T-helper 9 cell (primary cell): ENCODE measurements around the gene TOGARAM2.
"Not testable (repeated sequence)": the region's sequence is repeated elsewhere in the genome, so short reads cannot be mapped to it uniquely, and the experiment has no call there.

Experiments used
- DNase-seq: peaks from one replicate; pipeline ENCODE4 v3.0.0-alpha.2; 2020

TOGARAM2 gene

DNA sequence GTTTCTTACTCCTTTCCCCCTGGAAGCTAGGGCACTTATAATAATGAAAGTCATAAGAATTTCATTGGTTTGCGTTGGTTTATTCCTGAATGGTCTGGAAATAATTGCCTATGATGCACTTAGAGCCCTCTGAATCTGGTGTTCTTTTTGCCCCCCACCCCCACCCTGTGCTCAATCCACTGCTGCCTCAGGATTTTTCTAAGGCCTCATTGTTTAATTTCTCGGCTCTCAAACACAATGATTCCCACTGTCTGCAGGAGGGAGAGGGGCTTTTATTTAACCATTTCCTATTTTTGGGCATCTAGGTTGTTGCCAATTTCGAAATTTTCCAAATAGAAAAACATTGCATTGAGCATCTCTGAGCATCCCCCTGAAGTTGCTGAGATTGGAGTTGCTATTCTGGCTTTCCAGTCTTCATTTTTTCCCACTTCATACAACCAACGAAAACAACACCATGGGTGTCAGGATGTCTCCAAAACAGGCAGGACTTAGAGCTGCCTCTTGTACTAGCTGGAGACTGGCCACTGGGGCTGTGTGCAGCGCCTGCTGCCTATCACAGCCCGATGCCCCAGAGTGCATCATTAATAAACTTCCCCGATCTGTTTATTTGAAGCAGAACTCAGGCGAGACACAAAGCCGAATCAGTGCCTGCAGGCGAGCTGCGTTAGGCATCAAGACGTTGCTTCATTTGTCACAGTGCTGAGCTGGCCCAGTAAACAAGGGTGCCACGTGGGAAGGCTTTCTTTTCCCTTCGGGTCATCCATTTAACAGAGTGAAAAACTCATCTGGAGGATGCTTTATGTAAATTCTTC is 95.0 kb downstream of the TOGARAM2 start:
- DNase-seq = no peak

DNA sequence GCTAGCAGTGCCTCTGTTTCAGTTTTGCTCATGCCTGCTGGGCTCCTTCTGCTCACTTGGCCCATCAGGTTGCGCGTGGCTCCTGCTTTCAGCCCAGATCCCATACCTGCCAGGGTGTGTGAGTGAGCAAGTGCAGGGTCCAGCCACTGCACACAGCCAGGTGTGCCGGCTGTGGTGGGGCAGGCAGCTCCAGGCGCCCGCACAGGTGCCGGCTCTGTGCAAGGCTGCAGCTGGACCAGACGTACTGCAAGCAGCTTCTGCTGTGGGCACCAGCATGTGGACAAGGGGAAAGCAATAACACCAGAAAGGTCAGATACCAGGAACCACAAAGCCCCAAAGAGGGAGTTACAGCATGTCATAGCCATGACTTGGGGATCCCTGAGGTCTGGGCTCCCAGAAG is 98.8 kb downstream of the TOGARAM2 start:
- no peak for DNase-seq

- no peak for DNase-seq
Measured at GRCh38 chr2:29080886-29081743, 100.0 kb downstream of the TOGARAM2 start.

GRCh38 chr2:29082804-29083495 is 101.9 kb downstream of the TOGARAM2 start:
- no peak for DNase-seq

DNA sequence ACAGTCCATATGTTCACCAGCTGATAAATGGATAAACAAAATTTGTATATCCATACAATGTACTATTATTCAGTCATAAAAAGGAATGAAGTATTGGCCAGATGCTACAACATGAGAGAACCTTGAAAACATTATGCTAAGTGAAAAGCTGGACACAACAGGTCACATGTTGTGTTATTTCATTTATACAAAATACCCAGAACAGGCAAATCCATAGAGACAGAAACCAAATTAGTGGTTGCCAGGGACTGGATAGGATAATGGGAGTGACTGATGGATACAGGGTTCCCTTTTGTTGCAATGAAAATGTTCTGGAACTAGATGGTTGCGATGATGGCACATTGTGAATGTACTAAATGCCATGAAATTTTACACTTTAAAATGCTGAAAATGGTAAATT is 103.5 kb downstream of the TOGARAM2 start:
- no peak for DNase-seq

- DNase-seq = not testable (repeated sequence)
Measured at GRCh38 chr2:29090311-29090710, 109.2 kb downstream of the TOGARAM2 start.

- no peak for DNase-seq
Measured at GRCh38 chr2:29096969-29097368, 115.9 kb downstream of the TOGARAM2 start.

DNA sequence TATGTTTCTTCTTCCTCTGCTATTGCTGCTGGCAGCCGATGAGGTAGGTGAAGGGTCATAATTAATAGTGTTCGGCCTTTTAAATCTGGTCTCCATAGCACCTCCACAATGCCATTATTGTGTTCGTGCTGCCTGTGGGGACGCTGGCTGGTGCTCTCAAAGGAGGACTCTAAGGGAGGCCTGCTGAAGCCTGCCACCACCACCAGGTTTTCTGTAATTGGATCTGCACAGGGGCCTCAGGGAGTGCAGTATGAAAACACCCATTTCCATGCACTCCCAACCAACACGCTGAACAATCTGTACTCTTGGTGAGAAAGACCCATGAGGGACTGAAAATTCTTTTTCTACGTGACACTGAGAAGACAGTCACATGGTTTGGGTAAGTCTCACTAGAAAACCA is 116.5 kb downstream of the TOGARAM2 start:
- DNase-seq = no peak

- no peak for DNase-seq
Measured at GRCh38 chr2:29100564-29100963, 119.5 kb downstream of the TOGARAM2 start.
